Astrocyte (in vitro differentiated cells and primary cell): ENCODE measurements around the gene BMP7.

Experiments
- CTCF ChIP-seq: IDR thresholded peaks from 2 replicates; pipeline ENCODE4 v1.5.1; 2011; ENCODE audit warnings: low read depth, mild to moderate bottlenecking, inconsistent platforms, low read length, moderate library complexity; ENCODE audit not compliant: insufficient read depth
- EZH2 ChIP-seq: IDR thresholded peaks from 2 replicates; pipeline ENCODE4 v1.6.1; 2012; ENCODE audit warnings: mild to moderate bottlenecking, low read length, inconsistent platforms; ENCODE audit not compliant: insufficient read depth

- TF ChIP-seq CTCF (no peak), EZH2 (no peak)
Measured at GRCh38 chr20:57259938-57260921, 6.2 kb downstream of the BMP7 start.
